Chondrocyte (in vitro differentiated cells): Measurements from ENCODE around the gene THOP1. TPM values are rescaled to one million over a fixed set of nuclear protein-coding genes. Genes with fewer than 3 reads are reported as not detected.

Experiments used
- DNase-seq: peaks from one replicate; pipeline ENCODE4 v3.0.0; 2021; ENCODE audit warnings: mixed read lengths, low spot score
- H3K27ac Mint-ChIP-seq: one replicate; pipeline ENCODE4 v1.8.0; 2021; ENCODE audit warnings: mild to moderate bottlenecking, moderate library complexity, mixed read lengths; ENCODE audit not compliant: unreplicated experiment
- H3K27me3 Mint-ChIP-seq: 2 replicates; pipeline ENCODE4 v1.8.0; 2021; ENCODE audit warnings: low read depth, mixed read lengths
- H3K36me3 Mint-ChIP-seq: 2 replicates; pipeline ENCODE4 v1.8.0; 2021; ENCODE audit warnings: low read depth, mixed read lengths
- H3K4me1 Mint-ChIP-seq: 2 replicates; pipeline ENCODE4 v1.8.0; 2021; ENCODE audit warnings: low read depth, mild to moderate bottlenecking, mixed read lengths
- H3K4me3 Mint-ChIP-seq: one replicate; pipeline ENCODE4 v1.8.0; 2021; ENCODE audit warnings: mild to moderate bottlenecking, moderate library complexity, mixed read lengths; ENCODE audit not compliant: unreplicated experiment
- H3K9me3 Mint-ChIP-seq: 2 replicates; pipeline ENCODE4 v1.8.0; 2021; ENCODE audit warnings: low read depth, mixed read lengths
- CTCF ChIP-seq: fragments of 200-600 bp; sonication (generic); IDR thresholded peaks from 2 replicates; pipeline ENCODE4 v1.5.0; 2021; ENCODE audit warnings: antibody characterized with exemption, mild to moderate bottlenecking, moderate library complexity
- total RNA-seq: library from RNA; stranded (reverse); gene quantifications from 3 replicates; pipeline ENCODE4 v1.2.1, GENCODE V29; 2021

The THOP1 gene
- total RNA-seq, 1 donor from 2014 or later = 48.4 TPM

- no peaks in the 10 kb centered on the region for H3K9me3 Mint-ChIP-seq
- H3K4me1 Mint-ChIP-seq = no peaks in the 10 kb centered on the region
- no peak overlapping the region for H3K4me3 Mint-ChIP-seq
- H3K27ac Mint-ChIP-seq = no peak overlapping the region
- peaks cover 20% of the 10 kb centered on the region for H3K36me3 Mint-ChIP-seq
- no peak for DNase-seq
- TF ChIP-seq CTCF = no peak
- no peaks in the 10 kb centered on the region for H3K27me3 Mint-ChIP-seq
Measured at GRCh38 chr19:2799273-2800020, 14.1 kb downstream of the THOP1 start.

- Mint-ChIP-seq H3K27ac (no peak overlapping the region), H3K4me1 (no peaks in the 10 kb centered on the region), H3K9me3 (no peaks in the 10 kb centered on the region), H3K36me3 (peaks cover 21% of the 10 kb centered on the region), H3K4me3 (no peak overlapping the region), H3K27me3 (no peaks in the 10 kb centered on the region)
- TF ChIP-seq CTCF = no peak
- DNase-seq = no peak
Measured at GRCh38 chr19:2800506-2800905, 15.2 kb downstream of the THOP1 start.

GRCh38 chr19:2802826-2803225 is 17.5 kb downstream of the THOP1 start:
- no peak for TF ChIP-seq CTCF
- Mint-ChIP-seq H3K9me3 (no peaks in the 10 kb centered on the region), H3K4me3 (no peak overlapping the region), H3K36me3 (peaks cover 13% of the 10 kb centered on the region), H3K27ac (no peak overlapping the region), H3K4me1 (no peaks in the 10 kb centered on the region), H3K27me3 (no peaks in the 10 kb centered on the region)
- DNase-seq = no peak

- no peak for DNase-seq
- H3K4me1 Mint-ChIP-seq = no peaks in the 10 kb centered on the region
- no peaks in the 10 kb centered on the region for H3K9me3 Mint-ChIP-seq
- H3K27me3 Mint-ChIP-seq = no peaks in the 10 kb centered on the region
- H3K27ac Mint-ChIP-seq = no peak overlapping the region
- H3K36me3 Mint-ChIP-seq = peaks cover 13% of the 10 kb centered on the region
- no peak for TF ChIP-seq CTCF
- H3K4me3 Mint-ChIP-seq = no peak overlapping the region
Measured at GRCh38 chr19:2803486-2804155, 18.3 kb downstream of the THOP1 start.

GRCh38 chr19:2804156-2805004 is 19.1 kb downstream of the THOP1 start:
- Mint-ChIP-seq H3K36me3 (peaks cover 16% of the 10 kb centered on the region), H3K27ac (no peak overlapping the region), H3K4me3 (no peak overlapping the region), H3K4me1 (no peaks in the 10 kb centered on the region), H3K27me3 (no peaks in the 10 kb centered on the region), H3K9me3 (no peaks in the 10 kb centered on the region)
- no peak for DNase-seq
- no peak for TF ChIP-seq CTCF
